ENCODE data around the gene CUL2.
"Not testable (repeated sequence)": the region's sequence is repeated elsewhere in the genome, so short reads cannot be mapped to it uniquely, and the experiment has no call there.

The CUL2 gene

DNA sequence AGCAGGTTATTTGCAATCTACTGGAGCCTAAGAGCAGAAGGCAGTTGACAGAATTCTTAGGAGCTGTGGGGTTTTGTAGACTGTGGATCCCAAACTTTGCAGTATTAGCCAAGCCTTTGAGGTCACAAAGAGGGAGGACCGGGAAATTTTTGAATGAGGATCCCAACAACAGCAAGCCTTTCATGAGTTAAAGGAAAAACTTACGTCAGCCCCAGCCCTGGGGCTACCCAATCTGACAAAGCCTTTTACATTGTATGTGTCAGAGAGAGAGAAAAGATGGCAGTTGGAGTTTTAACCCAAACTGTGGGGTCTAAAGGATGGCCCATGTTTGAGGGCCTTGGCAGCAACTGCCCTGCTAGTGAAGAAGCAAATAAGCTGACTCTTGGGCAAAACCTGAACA, 117.5 kb downstream of the CUL2 start:
- not testable (repeated sequence) for H3K9ac ChIP-seq (ENCODE audit: low read depth, low read length); H3K36me3 ChIP-seq (ENCODE audit: insufficient read depth, low read length); H3K9me3 ChIP-seq (ENCODE audit: control insufficient read depth, insufficient read depth, low read length); H3K4me1 ChIP-seq (ENCODE audit: insufficient read depth, low read length)

DNA sequence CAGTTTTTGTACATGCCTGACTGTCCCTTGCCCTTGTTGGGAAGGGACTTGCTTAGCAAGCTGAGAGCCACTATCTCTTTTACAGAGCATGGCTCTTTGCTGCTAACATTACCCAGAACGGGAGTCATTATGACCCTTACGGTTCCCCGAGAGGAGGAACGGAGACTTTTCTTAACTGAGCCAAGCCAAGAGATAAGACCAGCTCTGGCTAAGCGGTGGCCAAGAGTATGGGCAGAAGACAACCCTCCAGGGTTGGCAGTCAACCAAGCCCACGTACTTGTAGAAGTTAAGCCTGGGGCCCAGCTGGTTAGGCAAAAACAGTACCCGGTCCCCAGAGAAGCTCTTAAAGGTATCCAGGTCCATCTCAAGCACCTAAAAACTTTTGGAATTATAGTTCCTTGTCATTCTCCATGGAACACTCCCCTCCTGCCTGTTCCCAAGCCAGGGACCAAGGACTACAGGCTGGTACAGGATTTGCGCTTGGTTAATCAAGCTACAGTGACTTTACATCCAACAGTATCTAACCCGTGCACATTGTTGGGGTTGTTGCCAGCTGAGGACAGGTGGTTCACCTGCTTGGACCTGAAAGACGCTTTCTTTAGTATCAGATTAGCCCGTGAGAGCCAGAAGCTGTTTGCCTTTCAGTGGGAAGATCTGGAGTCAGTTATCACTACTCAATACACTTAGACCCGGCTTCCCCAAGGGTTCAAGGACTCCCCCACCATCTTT, 118.4 kb downstream of the CUL2 start:
- H3K9ac ChIP-seq (ENCODE audit: low read depth, low read length); H3K4me1 ChIP-seq (ENCODE audit: insufficient read depth, low read length); H3K36me3 ChIP-seq (ENCODE audit: insufficient read depth, low read length); H3K9me3 ChIP-seq (ENCODE audit: control insufficient read depth, insufficient read depth, low read length): not testable (repeated sequence)

DNA sequence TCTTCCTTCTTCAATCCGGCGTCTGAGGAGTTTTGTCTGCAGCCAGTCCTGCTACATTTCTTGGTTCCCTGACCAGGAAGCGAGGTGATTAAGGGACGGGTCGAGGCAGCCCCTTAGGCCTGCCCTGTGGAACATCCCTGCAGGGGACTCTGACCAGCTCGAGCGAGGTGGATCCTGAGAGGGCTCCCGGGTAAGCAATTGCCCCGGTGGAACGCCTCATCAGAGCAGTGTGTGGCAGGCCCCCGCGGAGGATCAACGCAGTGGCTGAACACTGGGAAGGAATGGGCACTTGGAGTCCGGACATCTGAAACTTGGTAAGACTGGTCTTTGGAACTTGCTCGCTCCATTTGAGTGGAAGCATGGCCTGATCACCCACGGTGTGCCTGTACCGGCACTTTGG, 121.0 kb downstream of the CUL2 start:
- no peaks in the 10 kb centered on the region for H3K4me1 ChIP-seq (ENCODE audit: insufficient read depth, low read length)
- H3K36me3 ChIP-seq (ENCODE audit: insufficient read depth, low read length): no peaks in the 10 kb centered on the region
- no peaks in the 10 kb centered on the region for H3K9me3 ChIP-seq (ENCODE audit: control insufficient read depth, insufficient read depth, low read length)
- H3K9ac ChIP-seq (ENCODE audit: low read depth, low read length): no peak overlapping the region

DNA sequence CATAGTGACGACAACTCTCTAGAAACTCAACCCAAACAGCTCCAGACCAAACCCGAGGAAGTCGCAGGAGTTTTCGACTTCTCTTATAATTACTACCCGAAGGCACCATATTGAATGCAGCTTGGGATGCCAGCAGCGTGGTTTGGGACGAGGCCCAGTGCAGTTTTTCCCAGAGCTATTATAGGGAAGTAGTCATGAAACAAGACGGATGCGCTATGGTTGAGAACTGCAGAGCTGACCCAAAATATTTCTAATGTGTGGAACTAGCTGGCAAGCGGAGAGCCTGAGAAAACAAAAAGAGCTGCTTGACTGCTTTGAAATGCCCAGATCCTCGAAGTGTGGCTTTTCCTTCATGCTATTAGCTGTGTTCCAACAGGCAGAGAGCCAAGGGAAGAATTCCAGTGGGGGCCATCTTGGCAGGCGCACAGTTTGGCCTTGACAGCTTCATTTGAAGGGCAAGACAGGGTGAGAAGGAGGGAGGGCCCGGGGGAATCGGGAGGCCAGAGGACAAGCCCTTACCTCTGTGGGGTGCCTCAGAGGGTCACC, 122.7 kb downstream of the CUL2 start:
- H3K9me3 ChIP-seq (ENCODE audit: control insufficient read depth, insufficient read depth, low read length): no peaks in the 10 kb centered on the region

DNA sequence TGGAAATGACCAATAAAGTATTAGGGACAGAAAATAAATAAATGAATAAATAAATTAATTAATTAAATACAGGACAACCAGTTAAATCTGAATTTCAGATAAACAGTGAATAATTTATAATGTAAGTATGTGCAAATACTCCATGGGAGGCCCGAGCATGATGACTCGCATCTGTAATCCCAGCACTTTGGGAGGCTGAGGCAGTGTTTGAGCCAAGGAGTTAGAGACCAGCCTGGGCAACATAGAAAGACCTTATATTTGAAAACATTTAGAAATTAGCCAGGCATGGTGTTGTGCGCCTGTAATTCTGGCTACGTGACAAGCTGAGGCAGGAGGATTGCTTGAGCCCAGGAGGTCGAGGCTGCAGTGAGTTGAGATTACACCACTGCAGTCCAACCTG, 123.7 kb downstream of the CUL2 start:
- no peak overlapping the region for H3K9ac ChIP-seq (ENCODE audit: low read depth, low read length)
- no peaks in the 10 kb centered on the region for H3K9me3 ChIP-seq (ENCODE audit: control insufficient read depth, insufficient read depth, low read length)
- H3K4me1 ChIP-seq (ENCODE audit: insufficient read depth, low read length): no peaks in the 10 kb centered on the region
- no peaks in the 10 kb centered on the region for H3K36me3 ChIP-seq (ENCODE audit: insufficient read depth, low read length)

More for the DNA sequence above, 122.7 kb downstream of the CUL2 start:
- Histone ChIP-seq H3K4me1 (ENCODE audit: insufficient read depth, low read length) (no peaks in the 10 kb centered on the region), H3K9ac (ENCODE audit: low read depth, low read length) (no peak overlapping the region), H3K36me3 (ENCODE audit: insufficient read depth, low read length) (no peaks in the 10 kb centered on the region)

DNA sequence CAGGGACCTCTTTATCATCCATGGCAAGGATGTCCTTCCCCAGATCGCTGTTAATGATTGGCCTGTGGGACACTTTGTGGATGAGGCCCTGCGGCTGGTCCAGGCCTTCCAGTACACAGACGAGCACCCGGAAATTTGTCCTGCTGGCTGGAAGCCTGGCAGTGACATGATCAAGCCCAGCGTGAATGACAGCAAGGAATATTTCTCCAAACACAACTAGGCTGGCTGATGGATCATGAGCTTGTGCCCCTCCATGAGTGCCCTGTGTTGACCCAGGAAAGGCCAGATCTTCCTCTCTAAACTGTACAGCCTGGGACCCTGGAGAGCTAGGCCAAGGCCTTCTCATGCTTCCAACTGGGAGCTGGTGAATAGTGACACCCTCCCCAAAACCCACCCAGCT, 124.1 kb downstream of the CUL2 start:
- no peak overlapping the region for H3K9ac ChIP-seq (ENCODE audit: low read depth, low read length)
- H3K36me3 ChIP-seq (ENCODE audit: insufficient read depth, low read length): no peaks in the 10 kb centered on the region
- no peaks in the 10 kb centered on the region for H3K9me3 ChIP-seq (ENCODE audit: control insufficient read depth, insufficient read depth, low read length)
- H3K4me1 ChIP-seq (ENCODE audit: insufficient read depth, low read length): no peaks in the 10 kb centered on the region

DNA sequence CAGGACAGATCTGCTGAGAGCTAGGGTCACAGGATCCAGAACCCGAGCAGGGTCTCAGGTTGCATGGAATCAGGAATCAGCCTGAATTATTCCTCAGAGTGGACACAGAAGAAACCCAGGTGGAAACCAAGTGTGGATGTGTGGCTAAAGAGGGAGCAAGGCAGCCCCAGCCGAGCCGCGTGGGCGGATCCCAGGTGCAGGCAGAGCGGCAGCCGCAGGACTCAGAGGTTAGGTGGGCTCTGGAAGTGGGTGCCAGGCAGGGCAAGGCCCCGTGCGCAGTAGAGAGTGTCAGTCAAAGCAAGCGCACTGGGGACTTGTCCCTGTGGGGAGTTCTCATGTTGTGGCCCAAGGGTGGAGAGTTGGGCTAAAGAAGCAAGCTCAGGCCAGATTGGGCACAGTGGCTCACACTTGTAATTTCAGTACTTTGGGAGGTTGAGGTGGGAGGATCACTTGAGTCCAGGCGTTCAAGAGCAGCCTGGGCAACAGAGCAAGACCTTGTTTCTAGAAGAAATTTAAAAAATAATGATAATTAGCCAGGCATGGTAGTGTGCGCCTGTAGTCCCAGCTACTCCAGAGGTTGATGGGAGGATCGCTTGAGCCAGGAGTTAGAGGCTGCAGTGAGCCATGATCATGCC, 125.9 kb downstream of the CUL2 start:
- Histone ChIP-seq H3K9ac (ENCODE audit: low read depth, low read length) (no peak overlapping the region), H3K4me1 (ENCODE audit: insufficient read depth, low read length) (no peaks in the 10 kb centered on the region), H3K9me3 (ENCODE audit: control insufficient read depth, insufficient read depth, low read length) (no peaks in the 10 kb centered on the region), H3K36me3 (ENCODE audit: insufficient read depth, low read length) (no peaks in the 10 kb centered on the region)

DNA sequence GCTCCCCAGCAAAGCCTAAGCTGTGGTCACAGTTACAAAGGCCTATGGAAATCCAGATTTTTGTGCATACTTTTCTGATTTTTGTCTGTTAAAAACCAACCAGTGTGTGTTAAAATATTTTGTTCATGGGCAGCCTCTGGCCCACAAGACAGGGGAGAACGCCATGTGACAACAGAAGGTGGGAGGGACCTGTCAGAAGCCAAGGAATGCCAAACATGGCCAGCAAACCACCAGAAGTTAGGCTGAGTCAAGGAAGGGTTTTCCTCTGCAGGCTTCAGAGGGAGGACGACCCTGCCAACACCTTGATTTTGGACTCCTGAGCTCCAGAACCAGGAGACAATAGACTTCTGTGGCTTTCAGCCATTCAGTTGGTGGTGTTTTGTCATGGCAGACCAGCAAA, 127.3 kb downstream of the CUL2 start:
- H3K9ac ChIP-seq (ENCODE audit: low read depth, low read length): no peak overlapping the region
- H3K9me3 ChIP-seq (ENCODE audit: control insufficient read depth, insufficient read depth, low read length): no peaks in the 10 kb centered on the region
- H3K36me3 ChIP-seq (ENCODE audit: insufficient read depth, low read length): no peaks in the 10 kb centered on the region
- no peaks in the 10 kb centered on the region for H3K4me1 ChIP-seq (ENCODE audit: insufficient read depth, low read length)

DNA sequence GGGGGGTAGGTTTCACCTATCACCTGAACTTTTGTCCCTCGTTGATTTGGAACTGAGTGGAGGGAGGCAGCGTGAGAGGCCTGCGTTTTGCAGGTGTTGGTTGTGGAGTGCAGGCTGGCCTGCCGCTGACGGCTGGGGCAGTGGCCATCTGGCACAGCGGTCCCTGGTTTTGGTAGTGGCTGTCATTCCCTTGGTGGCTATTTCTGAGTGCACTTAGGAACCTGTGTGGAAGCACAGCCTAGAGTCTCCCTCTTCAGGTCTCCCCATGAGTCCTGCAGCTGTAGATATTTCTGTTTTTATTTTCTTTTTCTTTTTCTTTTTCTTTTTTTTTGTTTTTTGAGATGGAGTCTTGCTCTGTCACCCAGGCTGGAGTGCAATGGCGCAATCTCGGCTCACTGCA, 129.2 kb downstream of the CUL2 start:
- H3K9ac ChIP-seq (ENCODE audit: low read depth, low read length): no peak overlapping the region
- no peaks in the 10 kb centered on the region for H3K36me3 ChIP-seq (ENCODE audit: insufficient read depth, low read length)
- H3K9me3 ChIP-seq (ENCODE audit: control insufficient read depth, insufficient read depth, low read length): no peaks in the 10 kb centered on the region
- H3K4me1 ChIP-seq (ENCODE audit: insufficient read depth, low read length): no peaks in the 10 kb centered on the region

GRCh38 chr10:34959786-34960185, 130.4 kb downstream of the CUL2 start:
- Histone ChIP-seq H3K9me3 (ENCODE audit: control insufficient read depth, insufficient read depth, low read length) (no peaks in the 10 kb centered on the region), H3K36me3 (ENCODE audit: insufficient read depth, low read length) (no peaks in the 10 kb centered on the region), H3K9ac (ENCODE audit: low read depth, low read length) (no peak overlapping the region), H3K4me1 (ENCODE audit: insufficient read depth, low read length) (no peaks in the 10 kb centered on the region)

GRCh38 chr10:34959321-34959720, 130.8 kb downstream of the CUL2 start:
- no peaks in the 10 kb centered on the region for H3K36me3 ChIP-seq (ENCODE audit: insufficient read depth, low read length)
- H3K9ac ChIP-seq (ENCODE audit: low read depth, low read length): no peak overlapping the region
- H3K9me3 ChIP-seq (ENCODE audit: control insufficient read depth, insufficient read depth, low read length): no peaks in the 10 kb centered on the region

More at GRCh38 chr10:34959321-34959720, 130.8 kb downstream of the CUL2 start:
- no peaks in the 10 kb centered on the region for H3K4me1 ChIP-seq (ENCODE audit: insufficient read depth, low read length)
